ENCODE data around the gene PRKCSH.

Gene PRKCSH

GRCh38 chr19:11390933-11391680 lies 44.3 kb upstream of the PRKCSH start:
- Histone ChIP-seq H3K9ac (ENCODE audit: low read depth, low read length, poor library complexity) (no peak overlapping the region), H2BK5ac (ENCODE audit: low read length) (no peak overlapping the region), H3K18ac (ENCODE audit: low read length) (no peak overlapping the region), H2BK15ac (ENCODE audit: low read length) (no peak overlapping the region), H3K4me1 (ENCODE audit: control insufficient read depth in 2 of 2, insufficient read depth in 1 of 2, low read depth in 1 of 2, low read length in 2 of 2) (no peaks in the 10 kb centered on the region), H3K36me3 (replicated peaks in 1 of 2; ENCODE audit: control insufficient read depth in 2 of 2, insufficient read depth in 2 of 2, low read length in 2 of 2) (no peaks in the 10 kb centered on the region), H3K23ac (ENCODE audit: low read depth, low read length, poor library complexity) (no peak overlapping the region), H3K4me2 (ENCODE audit: insufficient read depth, low read length, poor library complexity, severe bottlenecking) (no peak overlapping the region), H2AFZ (ENCODE audit: low read length) (no peak overlapping the region), H3K4me3 (ENCODE audit: low read length in 2 of 2) (no peak overlapping the region), H2AK5ac (ENCODE audit: low read depth, low read length) (no peak overlapping the region), H4K8ac (ENCODE audit: low read depth, low read length) (no peak overlapping the region), H3K14ac (ENCODE audit: low read length) (no peak overlapping the region), H3K27me3 (ENCODE audit: control insufficient read depth in 3 of 3, insufficient read depth in 3 of 3, low read depth in 1 of 3, low read length in 3 of 3) (no peaks in the 10 kb centered on the region), H3K27ac (replicated peaks; ENCODE audit: low read length) (no peak overlapping the region), H2BK120ac (ENCODE audit: low read depth, low read length) (no peak overlapping the region), H2BK12ac (ENCODE audit: low read length) (no peak overlapping the region), H3K79me1 (ENCODE audit: low read depth, low read length) (no peaks in the 10 kb centered on the region), H4K91ac (ENCODE audit: low read depth, low read length, poor library complexity) (no peak overlapping the region), H3K9me3 (replicated peaks in 1 of 2; ENCODE audit: control insufficient read depth in 2 of 2, insufficient read depth in 1 of 2, low read depth in 1 of 2, low read length in 2 of 2) (peaks cover 1 to 4% of the 10 kb centered on the region in 2 donors), H3K4ac (ENCODE audit: low read length) (no peak overlapping the region)
- WGBS, 2 donors (ENCODE audit: extremely low coverage in 2 of 2, insufficient read length in 2 of 2, insufficient replicate concordance in 1 of 2) = no CpG with 5 or more reads among the region's 4 CpGs
- no peak for DNase-seq (ENCODE audit: low spot score)

GRCh38 chr19:11397089-11397610 lies 38.3 kb upstream of the PRKCSH start:
- peak overlapping the region; percentile 63 for H2AK5ac ChIP-seq (ENCODE audit: low read depth, low read length)
- H3K27me3 ChIP-seq (ENCODE audit: control insufficient read depth in 3 of 3, insufficient read depth in 3 of 3, low read depth in 1 of 3, low read length in 3 of 3) = no peaks in the 10 kb centered on the region
- H3K4ac ChIP-seq (ENCODE audit: low read length) = no peak overlapping the region
- H4K8ac ChIP-seq (ENCODE audit: low read depth, low read length) = no peak overlapping the region
- no peak overlapping the region for H4K91ac ChIP-seq (ENCODE audit: low read depth, low read length, poor library complexity)
- no peak overlapping the region for H3K4me3 ChIP-seq (ENCODE audit: low read length in 2 of 2)
- no peaks in the 10 kb centered on the region for H3K4me1 ChIP-seq (ENCODE audit: control insufficient read depth in 2 of 2, insufficient read depth in 1 of 2, low read depth in 1 of 2, low read length in 2 of 2)
- no peaks in the 10 kb centered on the region for H3K9me3 ChIP-seq (replicated peaks in 1 of 2; ENCODE audit: control insufficient read depth in 2 of 2, insufficient read depth in 1 of 2, low read depth in 1 of 2, low read length in 2 of 2)
- H2BK120ac ChIP-seq (ENCODE audit: low read depth, low read length) = no peak overlapping the region
- DNase-seq (ENCODE audit: low spot score) = no peak
- no peak overlapping the region for H3K27ac ChIP-seq (replicated peaks; ENCODE audit: low read length)
- peak overlapping the region; percentile 67 for H2AFZ ChIP-seq (ENCODE audit: low read length)
- peak overlapping the region; percentile 82 for H2BK5ac ChIP-seq (ENCODE audit: low read length)
- H2BK15ac ChIP-seq (ENCODE audit: low read length) = no peak overlapping the region
- no peaks in the 10 kb centered on the region for H3K36me3 ChIP-seq (replicated peaks in 1 of 2; ENCODE audit: control insufficient read depth in 2 of 2, insufficient read depth in 2 of 2, low read length in 2 of 2)
- no peak overlapping the region for H3K23ac ChIP-seq (ENCODE audit: low read depth, low read length, poor library complexity)
- no peaks in the 10 kb centered on the region for H3K79me1 ChIP-seq (ENCODE audit: low read depth, low read length)
- H3K18ac ChIP-seq (ENCODE audit: low read length) = peak overlapping the region; percentile 57
- no peak overlapping the region for H3K9ac ChIP-seq (ENCODE audit: low read depth, low read length, poor library complexity)
- no CpG with 5 or more reads among the region's 22 CpGs for WGBS, 2 donors (ENCODE audit: extremely low coverage in 2 of 2, insufficient read length in 2 of 2, insufficient replicate concordance in 1 of 2)
- no peak overlapping the region for H3K4me2 ChIP-seq (ENCODE audit: insufficient read depth, low read length, poor library complexity, severe bottlenecking)
- H2BK12ac ChIP-seq (ENCODE audit: low read length) = no peak overlapping the region
- no peak overlapping the region for H3K14ac ChIP-seq (ENCODE audit: low read length)

- Histone ChIP-seq H3K9me3 (replicated peaks in 1 of 2; ENCODE audit: control insufficient read depth in 2 of 2, insufficient read depth in 1 of 2, low read depth in 1 of 2, low read length in 2 of 2) (no peaks in the 10 kb centered on the region), H3K23ac (ENCODE audit: low read depth, low read length, poor library complexity) (no peak overlapping the region), H4K8ac (ENCODE audit: low read depth, low read length) (no peak overlapping the region), H3K4me1 (ENCODE audit: control insufficient read depth in 2 of 2, insufficient read depth in 1 of 2, low read depth in 1 of 2, low read length in 2 of 2) (peaks cover 0 to 2% of the 10 kb centered on the region in 2 donors), H2AFZ (ENCODE audit: low read length) (no peak overlapping the region), H2BK12ac (ENCODE audit: low read length) (no peak overlapping the region), H3K79me1 (ENCODE audit: low read depth, low read length) (no peaks in the 10 kb centered on the region), H3K4me3 (ENCODE audit: low read length in 2 of 2) (no peak overlapping the region), H2BK120ac (ENCODE audit: low read depth, low read length) (no peak overlapping the region), H3K4me2 (ENCODE audit: insufficient read depth, low read length, poor library complexity, severe bottlenecking) (no peak overlapping the region), H2BK5ac (ENCODE audit: low read length) (peak overlapping the region; percentile 24), H3K14ac (ENCODE audit: low read length) (no peak overlapping the region), H3K9ac (ENCODE audit: low read depth, low read length, poor library complexity) (no peak overlapping the region), H3K36me3 (replicated peaks in 1 of 2; ENCODE audit: control insufficient read depth in 2 of 2, insufficient read depth in 2 of 2, low read length in 2 of 2) (no peaks in the 10 kb centered on the region), H2AK5ac (ENCODE audit: low read depth, low read length) (peak overlapping the region; percentile 75), H3K27ac (replicated peaks; ENCODE audit: low read length) (no peak overlapping the region), H3K27me3 (ENCODE audit: control insufficient read depth in 3 of 3, insufficient read depth in 3 of 3, low read depth in 1 of 3, low read length in 3 of 3) (no peaks in the 10 kb centered on the region), H3K18ac (ENCODE audit: low read length) (no peak overlapping the region), H2BK15ac (ENCODE audit: low read length) (no peak overlapping the region), H4K91ac (ENCODE audit: low read depth, low read length, poor library complexity) (no peak overlapping the region), H3K4ac (ENCODE audit: low read length) (no peak overlapping the region)
- DNase-seq (ENCODE audit: low spot score) = no peak
- WGBS, 2 donors (ENCODE audit: extremely low coverage in 2 of 2, insufficient read length in 2 of 2, insufficient replicate concordance in 1 of 2) = no CpG with 5 or more reads among the region's 9 CpGs
Observed at GRCh38 chr19:11399667-11400066, 35.8 kb upstream of the PRKCSH start.

- Histone ChIP-seq H3K4me1 (ENCODE audit: control insufficient read depth in 2 of 2, insufficient read depth in 1 of 2, low read depth in 1 of 2, low read length in 2 of 2) (peaks cover 0 to 8% of the 10 kb centered on the region in 2 donors), H3K9me3 (replicated peaks in 1 of 2; ENCODE audit: control insufficient read depth in 2 of 2, insufficient read depth in 1 of 2, low read depth in 1 of 2, low read length in 2 of 2) (no peaks in the 10 kb centered on the region), H4K8ac (ENCODE audit: low read depth, low read length) (no peak overlapping the region), H3K4ac (ENCODE audit: low read length) (no peak overlapping the region), H3K9ac (ENCODE audit: low read depth, low read length, poor library complexity) (no peak overlapping the region), H3K14ac (ENCODE audit: low read length) (no peak overlapping the region), H2BK15ac (ENCODE audit: low read length) (no peak overlapping the region), H3K23ac (ENCODE audit: low read depth, low read length, poor library complexity) (no peak overlapping the region), H3K27me3 (ENCODE audit: control insufficient read depth in 3 of 3, insufficient read depth in 3 of 3, low read depth in 1 of 3, low read length in 3 of 3) (no peaks in the 10 kb centered on the region), H2BK120ac (ENCODE audit: low read depth, low read length) (no peak overlapping the region), H3K79me1 (ENCODE audit: low read depth, low read length) (no peaks in the 10 kb centered on the region), H2BK12ac (ENCODE audit: low read length) (no peak overlapping the region), H3K27ac (replicated peaks; ENCODE audit: low read length) (no peak overlapping the region), H3K4me3 (ENCODE audit: low read length in 2 of 2) (no peak overlapping the region), H3K18ac (ENCODE audit: low read length) (no peak overlapping the region), H3K4me2 (ENCODE audit: insufficient read depth, low read length, poor library complexity, severe bottlenecking) (no peak overlapping the region), H2AK5ac (ENCODE audit: low read depth, low read length) (no peak overlapping the region), H4K91ac (ENCODE audit: low read depth, low read length, poor library complexity) (no peak overlapping the region), H2AFZ (ENCODE audit: low read length) (no peak overlapping the region), H2BK5ac (ENCODE audit: low read length) (no peak overlapping the region), H3K36me3 (replicated peaks in 1 of 2; ENCODE audit: control insufficient read depth in 2 of 2, insufficient read depth in 2 of 2, low read length in 2 of 2) (no peaks in the 10 kb centered on the region)
- no CpG with 5 or more reads among the region's 1 CpG for WGBS, 2 donors (ENCODE audit: extremely low coverage in 2 of 2, insufficient read length in 2 of 2, insufficient replicate concordance in 1 of 2)
- DNase-seq (ENCODE audit: low spot score) = no peak
Observed at GRCh38 chr19:11400798-11401197, 34.6 kb upstream of the PRKCSH start.
